ENCODE data around the gene ZNF587. TPM values are rescaled to one million over a fixed set of nuclear protein-coding genes. Genes with fewer than 3 reads are reported as not detected.

The ZNF587 gene
- polyA plus RNA-seq, 1 donor (not counting 4 experiments of a cell fraction or from before 2014, with no cell fraction given) = 14.0 TPM

- Histone ChIP-seq H4K20me1 (ENCODE audit: control insufficient read depth, extremely low read depth, insufficient read depth, low read length) (no peaks in the 10 kb centered on the region), H2AFZ (ENCODE audit: control insufficient read depth, low read length) (no peak overlapping the region), H3K4me3 (ENCODE audit: control insufficient read depth in 2 of 3, extremely low read depth in 1 of 3, insufficient read depth in 2 of 3, low read depth in 1 of 3, low read length in 3 of 3) (no peak overlapping the region), H3K9me3 (ENCODE audit: control insufficient read depth, low read depth, low read length) (no peaks in the 10 kb centered on the region), H3K79me2 (ENCODE audit: control insufficient read depth, insufficient read depth, low read length) (peaks cover 50% of the 10 kb centered on the region), H3K4me1 (ENCODE audit: control insufficient read depth, extremely low read depth, insufficient read depth, low read length) (peaks cover 12% of the 10 kb centered on the region), H3K27me3 (ENCODE audit: control insufficient read depth, extremely low read depth, insufficient read depth, low read length) (no peaks in the 10 kb centered on the region), H3K9ac (ENCODE audit: control insufficient read depth, extremely low read depth, insufficient read depth, low read length) (no peak overlapping the region), H3K4me2 (ENCODE audit: control insufficient read depth, extremely low read depth, insufficient read depth, low read depth, low read length) (no peak overlapping the region), H3K36me3 (ENCODE audit: control insufficient read depth in 2 of 2, extremely low read depth in 1 of 2, insufficient read depth in 2 of 2, low read length in 2 of 2) (peaks cover 0 to 2% of the 10 kb centered on the region in 2 experiments), H3K27ac (ENCODE audit: control insufficient read depth, insufficient read depth, low read length) (no peak overlapping the region), H3K9me1 (ENCODE audit: control insufficient read depth, extremely low read depth, insufficient read depth, low read length) (no peaks in the 10 kb centered on the region)
- dilution Hi-C loops (cut with MboI; ENCODE audit: extremely low pct_ligation_motif_present, low sequenced_read_pairs) = no loop called here
- DNase-seq (ENCODE audit: low read depth, low spot score) (no peak), FAIRE-seq (no peak)
- no peak for TF ChIP-seq EZH2 (IDR thresholded peaks at IDR 0.05; ENCODE audit: low read length)
Observed at GRCh38 chr19:57817976-57818375, 31.7 kb upstream of the ZNF587 start.

- Histone ChIP-seq H3K4me3 (ENCODE audit: control insufficient read depth in 2 of 3, extremely low read depth in 1 of 3, insufficient read depth in 2 of 3, low read depth in 1 of 3, low read length in 3 of 3) (no peak overlapping the region), H3K4me2 (ENCODE audit: control insufficient read depth, extremely low read depth, insufficient read depth, low read depth, low read length) (no peak overlapping the region), H3K4me1 (ENCODE audit: control insufficient read depth, extremely low read depth, insufficient read depth, low read length) (peaks cover 9% of the 10 kb centered on the region), H2AFZ (ENCODE audit: control insufficient read depth, low read length) (no peak overlapping the region), H3K79me2 (ENCODE audit: control insufficient read depth, insufficient read depth, low read length) (peaks cover 51% of the 10 kb centered on the region), H3K27ac (ENCODE audit: control insufficient read depth, insufficient read depth, low read length) (no peak overlapping the region), H3K27me3 (ENCODE audit: control insufficient read depth, extremely low read depth, insufficient read depth, low read length) (no peaks in the 10 kb centered on the region), H3K9me3 (ENCODE audit: control insufficient read depth, low read depth, low read length) (no peaks in the 10 kb centered on the region), H4K20me1 (ENCODE audit: control insufficient read depth, extremely low read depth, insufficient read depth, low read length) (no peaks in the 10 kb centered on the region), H3K36me3 (ENCODE audit: control insufficient read depth in 2 of 2, extremely low read depth in 1 of 2, insufficient read depth in 2 of 2, low read length in 2 of 2) (no peaks in the 10 kb centered on the region), H3K9ac (ENCODE audit: control insufficient read depth, extremely low read depth, insufficient read depth, low read length) (no peak overlapping the region), H3K9me1 (ENCODE audit: control insufficient read depth, extremely low read depth, insufficient read depth, low read length) (no peaks in the 10 kb centered on the region)
- DNase-seq (ENCODE audit: low read depth, low spot score) = no peak
- TF ChIP-seq CTCF (optimal IDR thresholded peaks at IDR 0.05 in 1 of 3, IDR thresholded peaks at IDR 0.05 in 1 of 3, conservative IDR thresholded peaks at IDR 0.05 in 1 of 3; ENCODE audit: extremely low read depth in 1 of 3, insufficient read depth in 2 of 3, low read length in 3 of 3) = no peak
- no peak for TF ChIP-seq EZH2 (IDR thresholded peaks at IDR 0.05; ENCODE audit: low read length)
- dilution Hi-C loops (cut with MboI; ENCODE audit: extremely low pct_ligation_motif_present, low sequenced_read_pairs) = no loop called here
- no peak for FAIRE-seq
Observed at GRCh38 chr19:57818378-57818777, 31.3 kb upstream of the ZNF587 start.

Measured in keratinocyte (primary cell).